ENCODE data around the gene SSBP2. TPM values are rescaled to one million over a fixed set of nuclear protein-coding genes. Genes with fewer than 3 reads are reported as not detected.

SSBP2 gene
- total RNA-seq, 1 donor: 15.5 TPM

DNA sequence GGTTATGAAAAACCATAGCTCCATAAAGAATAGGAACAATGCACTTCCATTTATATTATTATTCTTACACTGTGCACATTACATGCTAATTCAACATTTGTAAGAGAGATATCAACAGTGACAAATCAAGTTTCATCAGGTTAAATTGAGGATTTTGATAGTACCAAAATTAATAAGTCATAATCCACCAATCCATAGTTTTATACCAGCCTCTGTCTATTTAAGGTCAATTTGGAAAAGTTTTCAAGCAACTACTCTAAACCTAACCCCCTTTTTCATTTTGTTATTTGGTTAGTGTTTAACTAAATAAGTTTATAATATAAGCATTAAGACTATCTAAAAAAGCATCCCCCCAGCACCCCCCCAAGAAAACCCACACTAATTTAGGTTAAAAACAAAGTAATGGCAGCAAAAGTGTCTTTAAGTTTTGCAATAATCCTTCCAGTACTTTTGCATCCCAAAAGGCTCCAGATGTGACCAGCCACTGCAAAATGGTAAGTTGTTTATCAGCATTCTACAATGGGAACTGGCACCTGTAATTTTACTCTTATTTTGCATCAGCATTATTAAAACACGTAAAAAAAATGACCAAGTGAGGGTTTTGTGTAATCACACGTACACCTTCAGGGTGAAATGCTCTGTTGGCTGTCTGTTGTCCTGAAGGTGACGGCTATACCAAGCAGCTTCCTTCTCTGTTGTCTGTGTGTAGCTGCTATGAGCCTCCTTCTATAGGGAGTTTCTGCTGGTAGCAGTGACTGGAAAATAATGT, 36.8 kb upstream of the SSBP2 start:
- DNase-seq (ENCODE audit: low read depth): peak; percentile 86
- TF ChIP-seq, protein P1, sequence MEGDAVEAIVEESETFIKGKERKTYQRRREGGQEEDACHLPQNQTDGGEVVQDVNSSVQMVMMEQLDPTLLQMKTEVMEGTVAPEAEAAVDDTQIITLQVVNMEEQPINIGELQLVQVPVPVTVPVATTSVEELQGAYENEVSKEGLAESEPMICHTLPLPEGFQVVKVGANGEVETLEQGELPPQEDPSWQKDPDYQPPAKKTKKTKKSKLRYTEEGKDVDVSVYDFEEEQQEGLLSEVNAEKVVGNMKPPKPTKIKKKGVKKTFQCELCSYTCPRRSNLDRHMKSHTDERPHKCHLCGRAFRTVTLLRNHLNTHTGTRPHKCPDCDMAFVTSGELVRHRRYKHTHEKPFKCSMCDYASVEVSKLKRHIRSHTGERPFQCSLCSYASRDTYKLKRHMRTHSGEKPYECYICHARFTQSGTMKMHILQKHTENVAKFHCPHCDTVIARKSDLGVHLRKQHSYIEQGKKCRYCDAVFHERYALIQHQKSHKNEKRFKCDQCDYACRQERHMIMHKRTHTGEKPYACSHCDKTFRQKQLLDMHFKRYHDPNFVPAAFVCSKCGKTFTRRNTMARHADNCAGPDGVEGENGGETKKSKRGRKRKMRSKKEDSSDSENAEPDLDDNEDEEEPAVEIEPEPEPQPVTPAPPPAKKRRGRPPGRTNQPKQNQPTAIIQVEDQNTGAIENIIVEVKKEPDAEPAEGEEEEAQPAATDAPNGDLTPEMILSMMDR (IDR thresholded peaks at IDR 0.05; ENCODE audit: insufficient read depth, low read depth, low read length): no peak
- no peak overlapping the region for H3K4me3 ChIP-seq (ENCODE audit: low read depth, low read length)

DNA sequence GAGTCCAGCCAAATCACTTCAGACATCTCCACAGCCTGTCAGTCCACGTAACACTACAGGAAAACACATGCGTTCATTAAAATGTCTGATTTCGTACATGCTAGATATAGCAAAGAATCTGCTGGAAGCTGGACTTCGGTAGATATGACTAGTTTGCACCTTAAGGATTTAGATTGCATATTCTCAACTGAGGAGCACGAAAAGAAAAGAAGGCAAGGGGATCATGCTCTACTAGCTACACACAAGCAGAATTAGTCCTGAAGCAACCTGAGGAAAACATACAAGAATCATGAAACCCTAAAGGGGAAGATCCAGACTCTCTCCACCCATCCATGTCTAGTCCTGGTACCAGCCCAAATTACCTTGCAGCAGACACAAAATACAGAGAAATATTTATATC, 36.1 kb upstream of the SSBP2 start:
- no peak for DNase-seq (ENCODE audit: low read depth)
- H3K4me3 ChIP-seq (ENCODE audit: low read depth, low read length): no peak overlapping the region
- TF ChIP-seq, protein P1 (IDR thresholded peaks at IDR 0.05; ENCODE audit: insufficient read depth, low read depth, low read length): no peak

DNA sequence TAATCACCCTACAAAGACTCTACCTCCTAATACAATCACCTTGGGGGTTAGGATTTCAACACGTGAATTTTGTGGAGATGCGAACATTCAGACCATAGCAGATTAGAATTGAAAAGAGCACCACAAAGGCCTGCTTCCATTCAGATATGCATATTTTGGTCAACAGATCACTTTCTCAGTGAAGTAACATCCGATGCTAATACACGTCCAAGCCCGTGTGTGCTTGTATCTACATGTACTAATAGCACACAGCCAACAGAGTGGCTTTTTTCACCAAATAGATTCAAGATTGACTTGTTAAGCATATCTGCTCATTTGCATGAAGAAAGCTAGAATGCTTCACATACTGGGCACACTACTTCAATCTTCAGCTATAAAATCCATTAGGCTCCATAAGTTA, 35.6 kb upstream of the SSBP2 start:
- DNase-seq (ENCODE audit: low read depth): no peak
- TF ChIP-seq, protein P1 (IDR thresholded peaks at IDR 0.05; ENCODE audit: insufficient read depth, low read depth, low read length): no peak
- no peak overlapping the region for H3K4me3 ChIP-seq (ENCODE audit: low read depth, low read length)

DNA sequence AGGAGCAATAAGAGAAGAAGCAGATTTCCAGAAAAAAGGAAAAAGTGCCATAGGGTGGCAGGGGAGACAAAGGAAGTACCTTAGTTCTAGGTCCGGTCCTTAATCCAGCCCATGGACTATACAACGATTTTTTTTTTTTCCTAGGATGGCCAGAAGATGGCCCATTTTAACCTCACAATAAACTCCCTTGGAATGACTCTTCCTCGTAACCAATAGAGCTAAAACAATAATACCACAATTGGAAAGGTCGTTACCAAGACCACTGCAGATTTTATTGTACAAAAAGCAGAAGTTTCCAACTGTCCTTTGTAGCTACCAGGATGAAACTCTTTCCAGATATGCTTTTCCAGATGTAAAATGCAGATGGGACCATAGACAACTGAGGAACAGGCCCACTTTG, 34.4 kb upstream of the SSBP2 start:
- TF ChIP-seq, protein P1 (IDR thresholded peaks at IDR 0.05; ENCODE audit: insufficient read depth, low read depth, low read length): no peak
- no peak overlapping the region for H3K4me3 ChIP-seq (ENCODE audit: low read depth, low read length)
- no peak for DNase-seq (ENCODE audit: low read depth)

DNA sequence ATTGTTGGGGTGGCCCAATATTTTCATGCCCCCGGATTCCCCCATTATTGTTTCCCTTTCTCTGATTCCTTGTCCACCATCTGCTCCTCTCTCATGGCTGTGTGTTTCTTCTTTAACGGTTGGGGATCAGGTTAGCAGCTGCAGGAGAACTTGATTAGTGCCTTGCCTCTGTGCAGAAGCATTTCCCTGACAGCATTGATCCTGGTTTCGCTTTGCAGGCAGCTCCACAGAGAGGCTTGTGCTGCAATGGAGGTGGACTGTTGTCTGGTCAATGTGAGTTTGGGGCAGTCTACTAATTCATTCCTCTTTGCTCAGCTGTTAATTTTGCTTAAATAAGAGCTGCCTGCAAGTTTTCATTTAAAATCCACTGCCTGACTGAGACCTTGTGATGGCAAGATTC, 32.5 kb upstream of the SSBP2 start:
- H3K4me3 ChIP-seq (ENCODE audit: low read depth, low read length): no peak overlapping the region
- TF ChIP-seq, protein P1 (IDR thresholded peaks at IDR 0.05; ENCODE audit: insufficient read depth, low read depth, low read length): no peak
- peak; percentile 24 for DNase-seq (ENCODE audit: low read depth)

DNA sequence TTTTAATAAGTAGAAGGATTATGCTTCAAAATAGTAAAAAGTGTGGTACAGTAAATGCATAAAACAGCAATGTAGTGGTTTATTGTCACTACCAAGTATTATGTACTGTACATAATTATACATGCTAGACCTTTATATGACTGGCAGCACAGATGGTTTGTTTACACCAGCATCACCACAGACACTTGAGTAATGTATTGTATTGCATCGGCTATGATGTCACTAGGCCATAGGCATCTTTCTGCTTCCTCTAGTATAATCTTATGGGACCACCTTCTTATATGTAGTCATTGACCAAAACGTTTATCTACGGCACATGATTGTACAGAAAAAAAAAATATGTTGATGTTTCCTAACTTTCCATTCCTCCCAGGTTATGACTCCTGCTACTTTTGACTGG, 31.9 kb upstream of the SSBP2 start:
- TF ChIP-seq, protein P1 (IDR thresholded peaks at IDR 0.05; ENCODE audit: insufficient read depth, low read depth, low read length): no peak
- peak; percentile 33 for DNase-seq (ENCODE audit: low read depth)
- H3K4me3 ChIP-seq (ENCODE audit: low read depth, low read length): no peak overlapping the region

DNA sequence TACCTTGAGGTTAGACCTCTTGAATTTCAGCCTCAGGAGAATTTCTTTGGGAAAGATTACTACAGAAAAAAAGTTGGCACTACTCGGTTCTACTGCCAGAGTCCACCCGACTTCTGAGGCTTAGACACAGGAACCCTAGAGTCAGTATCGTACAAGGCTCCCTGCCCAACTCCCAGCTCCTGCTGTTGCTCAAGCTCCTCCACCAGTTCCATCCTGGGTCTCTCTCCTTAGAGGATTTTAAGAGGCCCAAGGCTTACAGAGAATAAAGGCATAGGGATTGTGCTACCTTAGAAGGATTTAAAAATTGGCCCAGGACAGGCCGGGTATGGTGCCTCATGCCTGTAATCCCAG, 29.0 kb upstream of the SSBP2 start:
- TF ChIP-seq, protein P1 (IDR thresholded peaks at IDR 0.05; ENCODE audit: insufficient read depth, low read depth, low read length): no peak
- no peak overlapping the region for H3K4me3 ChIP-seq (ENCODE audit: low read depth, low read length)
- no peak for DNase-seq (ENCODE audit: low read depth)
